Stimulated activated CD8-positive, alpha-beta memory T cell treated with anti-CD3 and anti-CD28 coated beads, Interleukin-12 subunit alpha, Interleukin-12 subunit beta, amount 100 ng/mL, for 1 hour (primary cell): ENCODE measurements around the gene NAT9.

Experiments
- DNase-seq: peaks from one replicate; pipeline ENCODE4 v3.0.0-alpha.2; 2020; ENCODE audit warnings: low read depth

NAT9 gene

GRCh38 chr17:74761419-74761818, 14.7 kb downstream of the NAT9 start:
- no peak for DNase-seq

- no peak for DNase-seq
These were observed 15.6 kb downstream of the NAT9 start for GRCh38 chr17:74760404-74761105.

- DNase-seq, result no peak
These were observed 16.2 kb downstream of the NAT9 start for GRCh38 chr17:74759941-74760340.

- DNase-seq, result no peak
These were observed 16.8 kb downstream of the NAT9 start for GRCh38 chr17:74759243-74759801.

- DNase-seq, result no peak
These were observed 17.3 kb downstream of the NAT9 start for GRCh38 chr17:74758848-74759168.

GRCh38 chr17:74757931-74758847, 18.0 kb downstream of the NAT9 start:
- DNase-seq, result no peak

GRCh38 chr17:74757502-74757901, 18.6 kb downstream of the NAT9 start:
- DNase-seq, result no peak

GRCh38 chr17:74756891-74757290, 19.3 kb downstream of the NAT9 start:
- DNase-seq, result no peak

GRCh38 chr17:74755533-74755932, 20.6 kb downstream of the NAT9 start:
- DNase-seq, result no peak

GRCh38 chr17:74754832-74755231, 21.3 kb downstream of the NAT9 start:
- DNase-seq, result no peak

- DNase-seq, result no peak
These were observed 23.2 kb downstream of the NAT9 start for GRCh38 chr17:74752822-74753401.

- no peak for DNase-seq
These were observed 23.7 kb downstream of the NAT9 start for GRCh38 chr17:74752415-74752814.

GRCh38 chr17:74750327-74751069, 25.6 kb downstream of the NAT9 start:
- no peak for DNase-seq

- no peak for DNase-seq
These were observed 26.2 kb downstream of the NAT9 start for GRCh38 chr17:74750039-74750326.

- DNase-seq, result no peak
These were observed 26.7 kb downstream of the NAT9 start for GRCh38 chr17:74749279-74750038.

GRCh38 chr17:74748529-74749278, 27.4 kb downstream of the NAT9 start, which contains the start of gene NHERF1:
TSS of gene NHERF1 (plus strand) at chr17:74748628. CDS start at chr17:74748847, 219 bp downstream.
- peak; percentile 85 for DNase-seq

GRCh38 chr17:74748279-74748528, 27.9 kb downstream of the NAT9 start:
- DNase-seq, result no peak

- DNase-seq, result no peak
These were observed 29.2 kb downstream of the NAT9 start for GRCh38 chr17:74746922-74747321.

- DNase-seq, result no peak
These were observed 29.8 kb downstream of the NAT9 start for GRCh38 chr17:74746376-74746775.

GRCh38 chr17:74745548-74746177, 30.5 kb downstream of the NAT9 start:
- no peak for DNase-seq
